Measurements from ENCODE around the gene PAX5. TPM values are rescaled to one million over a fixed set of nuclear protein-coding genes. Genes with fewer than 3 reads are reported as not detected.

PAX5 gene
- total RNA-seq, 2 experiments from 2014 or later: 0.95 to 1.1 TPM

- intact Hi-C loops (cut with micrococcal nuclease): no loop called here
These were observed 240.8 kb downstream of the PAX5 start for GRCh38 chr9:36793277-36793676.

GRCh38 chr9:36791222-36791950, 242.7 kb downstream of the PAX5 start:
- intact Hi-C loops (cut with micrococcal nuclease): no loop called here
- Mint-ChIP-seq H3K27me3 (peaks cover 8% of the 10 kb centered on the region), H3K36me3 (ENCODE audit: low read depth) (peaks cover 4% of the 10 kb centered on the region), H3K4me1 (ENCODE audit: low read depth) (no peaks in the 10 kb centered on the region), H3K27ac (no peak overlapping the region), H3K9me3 (peaks cover 9% of the 10 kb centered on the region), H3K4me3 (no peak overlapping the region)
- DNase-seq: no peak
- ChIA-PET CTCF (interaction anchor here (1.4 to 1.6 kb wide), 4 partner anchors 12 to 82 kb away, joined by 4 to 7 read pairs (median 4); no protein-coding TSS in a partner anchor), POLR2A (interaction anchor here (0.8 to 1.7 kb wide), 2 partner anchors 10 to 26 kb away, joined by 3 to 5 read pairs; no protein-coding TSS in a partner anchor)
- no peak for ATAC-seq
- TF ChIP-seq, protein P1, sequence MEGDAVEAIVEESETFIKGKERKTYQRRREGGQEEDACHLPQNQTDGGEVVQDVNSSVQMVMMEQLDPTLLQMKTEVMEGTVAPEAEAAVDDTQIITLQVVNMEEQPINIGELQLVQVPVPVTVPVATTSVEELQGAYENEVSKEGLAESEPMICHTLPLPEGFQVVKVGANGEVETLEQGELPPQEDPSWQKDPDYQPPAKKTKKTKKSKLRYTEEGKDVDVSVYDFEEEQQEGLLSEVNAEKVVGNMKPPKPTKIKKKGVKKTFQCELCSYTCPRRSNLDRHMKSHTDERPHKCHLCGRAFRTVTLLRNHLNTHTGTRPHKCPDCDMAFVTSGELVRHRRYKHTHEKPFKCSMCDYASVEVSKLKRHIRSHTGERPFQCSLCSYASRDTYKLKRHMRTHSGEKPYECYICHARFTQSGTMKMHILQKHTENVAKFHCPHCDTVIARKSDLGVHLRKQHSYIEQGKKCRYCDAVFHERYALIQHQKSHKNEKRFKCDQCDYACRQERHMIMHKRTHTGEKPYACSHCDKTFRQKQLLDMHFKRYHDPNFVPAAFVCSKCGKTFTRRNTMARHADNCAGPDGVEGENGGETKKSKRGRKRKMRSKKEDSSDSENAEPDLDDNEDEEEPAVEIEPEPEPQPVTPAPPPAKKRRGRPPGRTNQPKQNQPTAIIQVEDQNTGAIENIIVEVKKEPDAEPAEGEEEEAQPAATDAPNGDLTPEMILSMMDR (IDR thresholded peaks at IDR 0.05): no peak

More at GRCh38 chr9:36793277-36793676, 240.8 kb downstream of the PAX5 start:
- no peaks in the 10 kb centered on the region for H3K4me1 Mint-ChIP-seq (ENCODE audit: low read depth)
- H3K36me3 Mint-ChIP-seq (ENCODE audit: low read depth): peaks cover 4% of the 10 kb centered on the region
- no peak for ATAC-seq
- H3K27me3 Mint-ChIP-seq: peaks cover 2% of the 10 kb centered on the region
- no peak overlapping the region for H3K4me3 Mint-ChIP-seq
- no peak overlapping the region for H3K27ac Mint-ChIP-seq
- ChIA-PET POLR2A (interaction anchor here (1.2 kb wide), 1 partner anchor 15 kb away, joined by 5 read pairs; no protein-coding TSS in a partner anchor), CTCF (interaction anchor here (0.7 to 1.0 kb wide), 2 partner anchors 11 to 48 kb away, joined by 3 read pairs; no protein-coding TSS in a partner anchor)
- TF ChIP-seq, protein P1 (IDR thresholded peaks at IDR 0.05): peak; percentile 27
- no peak for DNase-seq
- H3K9me3 Mint-ChIP-seq: peaks cover 9% of the 10 kb centered on the region

DNA sequence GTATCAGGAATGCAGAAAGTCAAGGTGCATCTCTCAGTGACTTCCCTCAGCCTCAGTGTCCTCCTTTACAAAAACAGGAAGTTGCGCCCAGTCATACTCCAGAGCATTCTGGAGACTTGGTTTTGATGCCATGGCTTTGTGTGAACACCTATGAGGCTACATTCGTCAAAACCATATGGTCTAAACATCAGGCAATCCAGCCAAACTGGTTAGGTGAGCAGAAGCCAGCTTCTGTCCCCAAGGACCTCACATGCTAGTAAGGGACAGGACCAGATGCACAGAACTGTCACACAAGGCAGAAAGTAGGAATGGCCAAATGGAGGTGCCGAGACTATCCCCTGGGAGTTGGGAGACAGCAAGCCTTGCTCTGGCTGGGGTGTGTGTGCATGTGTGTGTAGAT, 244.2 kb downstream of the PAX5 start:
- ATAC-seq: no peak
- ChIA-PET CTCF (interaction anchor here (0.8 to 1.1 kb wide), 3 partner anchors 14 to 83 kb away, joined by 3 read pairs; no protein-coding TSS in a partner anchor), POLR2A (no interaction called here)
- TF ChIP-seq, protein P1 (IDR thresholded peaks at IDR 0.05): no peak
- peaks cover 17% of the 10 kb centered on the region for H3K27me3 Mint-ChIP-seq
- DNase-seq: no peak
- no peaks in the 10 kb centered on the region for H3K4me1 Mint-ChIP-seq (ENCODE audit: low read depth)
- H3K27ac Mint-ChIP-seq: no peak overlapping the region
- H3K4me3 Mint-ChIP-seq: no peak overlapping the region
- peaks cover 4% of the 10 kb centered on the region for H3K36me3 Mint-ChIP-seq (ENCODE audit: low read depth)
- H3K9me3 Mint-ChIP-seq: peaks cover 9% of the 10 kb centered on the region
- intact Hi-C loops (cut with micrococcal nuclease): no loop called here

DNA sequence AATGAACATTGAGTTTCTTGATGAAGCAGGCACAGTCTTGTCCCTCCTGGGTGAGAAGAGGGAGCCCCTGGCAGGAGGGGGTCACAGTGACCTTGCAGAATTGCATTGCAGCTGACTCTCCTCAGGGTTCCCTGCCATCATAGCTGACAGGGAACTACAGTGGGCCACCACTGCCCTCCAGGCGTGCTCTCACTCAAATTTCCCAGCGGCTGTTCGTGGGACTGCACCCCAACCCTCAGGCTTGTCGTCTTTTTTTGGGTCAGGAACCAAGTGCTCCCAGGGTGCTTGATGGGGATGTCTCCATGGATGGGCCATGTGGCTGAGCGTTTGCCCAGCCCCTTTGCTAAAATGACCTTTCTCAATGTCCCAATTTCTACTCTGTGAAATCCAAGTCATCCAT, 245.5 kb downstream of the PAX5 start:
- Mint-ChIP-seq H3K27ac (no peak overlapping the region), H3K36me3 (ENCODE audit: low read depth) (peaks cover 4% of the 10 kb centered on the region), H3K4me3 (no peak overlapping the region), H3K27me3 (peaks cover 24% of the 10 kb centered on the region), H3K9me3 (peaks cover 6% of the 10 kb centered on the region), H3K4me1 (ENCODE audit: low read depth) (no peaks in the 10 kb centered on the region)
- DNase-seq: peak; percentile 22
- no peak for ATAC-seq
- intact Hi-C loops (cut with micrococcal nuclease): no loop called here
- ChIA-PET CTCF (interaction anchor here (1.0 to 1.4 kb wide), 5 partner anchors 16 to 221 kb away, joined by 3 to 4 read pairs (median 3); no protein-coding TSS in a partner anchor), POLR2A (no interaction called here)
- TF ChIP-seq, protein P1 (IDR thresholded peaks at IDR 0.05): no peak

DNA sequence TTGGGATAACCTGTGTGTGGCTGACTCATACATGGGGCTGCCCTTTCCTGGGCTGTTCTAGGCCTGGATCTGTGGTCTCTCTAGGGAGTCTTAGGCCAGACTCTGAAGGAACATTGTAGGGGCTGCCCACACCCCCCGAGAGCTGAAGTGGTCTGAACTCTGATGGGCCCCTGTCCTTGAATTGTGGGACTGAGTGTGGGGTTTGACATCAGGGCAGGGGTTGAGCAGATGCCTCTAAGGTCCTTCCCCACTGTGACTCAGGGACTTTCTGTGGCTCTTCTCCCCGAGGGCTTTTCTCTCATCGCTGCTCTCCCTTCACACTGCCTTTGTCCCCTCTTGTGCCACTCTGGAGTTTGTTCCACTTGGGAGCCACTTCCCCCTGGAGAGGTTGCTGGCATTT, 246.4 kb downstream of the PAX5 start:
- Mint-ChIP-seq H3K27ac (no peak overlapping the region), H3K27me3 (peaks cover 25% of the 10 kb centered on the region), H3K4me3 (no peak overlapping the region), H3K9me3 (no peaks in the 10 kb centered on the region), H3K4me1 (ENCODE audit: low read depth) (no peaks in the 10 kb centered on the region), H3K36me3 (ENCODE audit: low read depth) (no peaks in the 10 kb centered on the region)
- intact Hi-C loops (cut with micrococcal nuclease): no loop called here
- TF ChIP-seq, protein P1 (IDR thresholded peaks at IDR 0.05): no peak
- DNase-seq (no peak), ATAC-seq (no peak)
- POLR2A ChIA-PET: no interaction called here
- CTCF ChIA-PET: interaction anchor here (1.4 kb wide), 2 partner anchors 15 to 222 kb away, joined by 3 read pairs; no protein-coding TSS in a partner anchor
